Measurements from ENCODE around the gene XRCC4. TPM values are rescaled to one million over a fixed set of nuclear protein-coding genes. Genes with fewer than 3 reads are reported as not detected.

Gene XRCC4
- total and polyA plus RNA-seq, 4 donors: 2.3 to 4.9 (median 3.0) TPM

DNA sequence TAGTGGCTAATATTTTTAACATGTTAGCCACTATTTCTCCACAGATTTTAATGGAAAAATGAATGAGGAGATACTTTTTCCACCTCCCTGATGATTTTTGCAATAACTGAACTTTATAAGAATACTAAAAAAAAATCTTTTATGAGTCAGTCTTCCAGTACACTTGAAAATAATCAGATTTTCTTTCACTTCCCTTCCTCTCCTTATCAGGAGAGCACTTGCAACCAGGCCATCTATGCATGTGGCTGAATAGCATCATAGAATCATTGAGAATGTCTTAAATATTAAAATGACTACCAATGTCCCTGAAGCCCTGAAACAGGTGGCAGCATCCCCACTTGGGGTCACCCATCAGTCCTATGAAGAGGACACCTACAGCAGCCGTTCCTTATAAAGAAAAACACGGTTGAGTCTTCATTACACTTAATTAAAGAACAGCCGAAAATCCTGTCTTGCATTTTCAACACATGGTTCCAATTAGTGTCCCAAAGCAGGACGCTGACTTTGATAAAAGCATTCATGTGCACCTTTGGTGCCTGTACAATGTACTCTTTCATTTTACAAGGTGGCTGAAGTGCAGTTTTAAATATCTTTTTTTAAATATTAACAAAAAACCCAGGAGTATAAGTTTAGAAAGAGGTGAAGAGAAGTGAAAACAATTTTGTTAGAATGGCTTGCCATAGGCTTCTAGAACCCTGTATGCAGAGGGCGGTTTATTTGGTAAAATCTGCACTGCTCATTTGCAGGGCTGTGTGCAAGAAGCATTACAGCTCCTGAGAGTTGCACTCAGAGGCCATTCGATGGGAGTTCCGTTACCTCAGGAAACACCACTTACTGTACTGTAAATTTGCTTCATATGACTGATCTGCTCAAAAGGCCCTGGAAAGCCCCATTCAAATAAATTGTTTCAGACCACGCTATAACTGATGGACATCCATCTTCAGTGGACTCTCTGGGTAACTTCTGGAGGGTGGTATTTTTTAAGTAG is 287.3 kb downstream of the XRCC4 start:
- 85% methylated on average over 8 of the region's 8 CpGs for WGBS
- no peak overlapping the region for H3K27ac ChIP-seq (ENCODE audit: low read depth in 1 of 2, low read length in 2 of 2)
- H3K36me3 ChIP-seq (ENCODE audit: control insufficient read depth in 4 of 4, insufficient read depth in 3 of 4, low read depth in 1 of 4, low read length in 3 of 4): no peaks in the 10 kb centered on the region
- H3K9me3 ChIP-seq (ENCODE audit: control insufficient read depth in 4 of 4, low read length in 3 of 4): peaks cover 0 to 2% (median 0%) of the 10 kb centered on the region in 4 donors
- no peaks in the 10 kb centered on the region for H3K4me1 ChIP-seq (ENCODE audit: control insufficient read depth in 4 of 4, insufficient read depth in 4 of 4, low read length in 3 of 4)
- TF ChIP-seq, protein P1, sequence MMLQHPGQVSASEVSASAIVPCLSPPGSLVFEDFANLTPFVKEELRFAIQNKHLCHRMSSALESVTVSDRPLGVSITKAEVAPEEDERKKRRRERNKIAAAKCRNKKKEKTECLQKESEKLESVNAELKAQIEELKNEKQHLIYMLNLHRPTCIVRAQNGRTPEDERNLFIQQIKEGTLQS (IDR thresholded peaks at IDR 0.05): no peak
- no peaks in the 10 kb centered on the region for H3K27me3 ChIP-seq (ENCODE audit: control insufficient read depth in 4 of 4, insufficient read depth in 4 of 4, low read length in 3 of 4)
- H3K4me3 ChIP-seq (ENCODE audit: low read depth in 1 of 3, low read length in 3 of 3): no peak overlapping the region
- no peak for DNase-seq (ENCODE audit: low spot score)
- no peak overlapping the region for H3K9ac ChIP-seq (ENCODE audit: low read depth in 1 of 2, low read length in 2 of 2)

DNA sequence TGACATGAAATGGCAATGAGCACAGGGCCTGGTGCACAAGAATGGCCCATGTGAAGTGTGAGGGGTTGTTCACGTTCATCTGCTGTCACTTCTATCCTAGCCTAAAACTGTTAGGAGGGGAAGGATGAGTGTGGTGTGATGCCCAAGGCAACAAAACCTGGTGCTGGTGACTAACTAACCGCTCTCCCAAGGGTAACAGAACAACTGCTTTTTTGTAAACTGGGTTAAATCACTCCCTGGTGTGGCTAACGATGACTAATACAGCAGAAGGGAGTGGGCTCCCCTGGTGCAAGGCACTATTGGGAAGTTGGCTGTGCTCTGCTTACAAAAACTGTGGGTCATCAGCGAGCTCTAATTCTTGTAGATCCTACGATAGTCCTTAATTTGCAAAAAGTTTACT is 291.0 kb downstream of the XRCC4 start:
- Histone ChIP-seq H3K9me3 (ENCODE audit: control insufficient read depth in 4 of 4, low read length in 3 of 4) (no peaks in the 10 kb centered on the region), H3K4me3 (ENCODE audit: low read depth in 1 of 3, low read length in 3 of 3) (no peak overlapping the region), H3K36me3 (ENCODE audit: control insufficient read depth in 4 of 4, insufficient read depth in 3 of 4, low read depth in 1 of 4, low read length in 3 of 4) (no peaks in the 10 kb centered on the region), H3K27me3 (ENCODE audit: control insufficient read depth in 4 of 4, insufficient read depth in 4 of 4, low read length in 3 of 4) (peaks cover 0 to 3% (median 0%) of the 10 kb centered on the region in 4 donors), H3K9ac (ENCODE audit: low read depth in 1 of 2, low read length in 2 of 2) (no peak overlapping the region), H3K27ac (ENCODE audit: low read depth in 1 of 2, low read length in 2 of 2) (peak overlapping the region in 1 of 2 donors; percentile 56), H3K4me1 (ENCODE audit: control insufficient read depth in 4 of 4, insufficient read depth in 4 of 4, low read length in 3 of 4) (no peaks in the 10 kb centered on the region)
- no peak for DNase-seq (ENCODE audit: low spot score)
- WGBS: 76% methylated on average over 5 of the region's 5 CpGs
- TF ChIP-seq RAD21 (IDR thresholded peaks at IDR 0.05) (no peak), HNF4G (IDR thresholded peaks at IDR 0.05) (no peak), HNF4A (conservative IDR thresholded peaks at IDR 0.05) (no peak), NR2F2 (IDR thresholded peaks at IDR 0.05) (no peak), GABPA (IDR thresholded peaks at IDR 0.05 in 1 of 2, conservative IDR thresholded peaks at IDR 0.05 in 1 of 2) (no peak)
- TF ChIP-seq, protein P2, sequence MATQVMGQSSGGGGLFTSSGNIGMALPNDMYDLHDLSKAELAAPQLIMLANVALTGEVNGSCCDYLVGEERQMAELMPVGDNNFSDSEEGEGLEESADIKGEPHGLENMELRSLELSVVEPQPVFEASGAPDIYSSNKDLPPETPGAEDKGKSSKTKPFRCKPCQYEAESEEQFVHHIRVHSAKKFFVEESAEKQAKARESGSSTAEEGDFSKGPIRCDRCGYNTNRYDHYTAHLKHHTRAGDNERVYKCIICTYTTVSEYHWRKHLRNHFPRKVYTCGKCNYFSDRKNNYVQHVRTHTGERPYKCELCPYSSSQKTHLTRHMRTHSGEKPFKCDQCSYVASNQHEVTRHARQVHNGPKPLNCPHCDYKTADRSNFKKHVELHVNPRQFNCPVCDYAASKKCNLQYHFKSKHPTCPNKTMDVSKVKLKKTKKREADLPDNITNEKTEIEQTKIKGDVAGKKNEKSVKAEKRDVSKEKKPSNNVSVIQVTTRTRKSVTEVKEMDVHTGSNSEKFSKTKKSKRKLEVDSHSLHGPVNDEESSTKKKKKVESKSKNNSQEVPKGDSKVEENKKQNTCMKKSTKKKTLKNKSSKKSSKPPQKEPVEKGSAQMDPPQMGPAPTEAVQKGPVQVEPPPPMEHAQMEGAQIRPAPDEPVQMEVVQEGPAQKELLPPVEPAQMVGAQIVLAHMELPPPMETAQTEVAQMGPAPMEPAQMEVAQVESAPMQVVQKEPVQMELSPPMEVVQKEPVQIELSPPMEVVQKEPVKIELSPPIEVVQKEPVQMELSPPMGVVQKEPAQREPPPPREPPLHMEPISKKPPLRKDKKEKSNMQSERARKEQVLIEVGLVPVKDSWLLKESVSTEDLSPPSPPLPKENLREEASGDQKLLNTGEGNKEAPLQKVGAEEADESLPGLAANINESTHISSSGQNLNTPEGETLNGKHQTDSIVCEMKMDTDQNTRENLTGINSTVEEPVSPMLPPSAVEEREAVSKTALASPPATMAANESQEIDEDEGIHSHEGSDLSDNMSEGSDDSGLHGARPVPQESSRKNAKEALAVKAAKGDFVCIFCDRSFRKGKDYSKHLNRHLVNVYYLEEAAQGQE (IDR thresholded peaks at IDR 0.05): no peak
- TF ChIP-seq, protein P3, sequence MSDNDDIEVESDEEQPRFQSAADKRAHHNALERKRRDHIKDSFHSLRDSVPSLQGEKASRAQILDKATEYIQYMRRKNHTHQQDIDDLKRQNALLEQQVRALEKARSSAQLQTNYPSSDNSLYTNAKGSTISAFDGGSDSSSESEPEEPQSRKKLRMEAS (IDR thresholded peaks at IDR 0.05): no peak
- TF ChIP-seq, protein P1 (IDR thresholded peaks at IDR 0.05): no peak

DNA sequence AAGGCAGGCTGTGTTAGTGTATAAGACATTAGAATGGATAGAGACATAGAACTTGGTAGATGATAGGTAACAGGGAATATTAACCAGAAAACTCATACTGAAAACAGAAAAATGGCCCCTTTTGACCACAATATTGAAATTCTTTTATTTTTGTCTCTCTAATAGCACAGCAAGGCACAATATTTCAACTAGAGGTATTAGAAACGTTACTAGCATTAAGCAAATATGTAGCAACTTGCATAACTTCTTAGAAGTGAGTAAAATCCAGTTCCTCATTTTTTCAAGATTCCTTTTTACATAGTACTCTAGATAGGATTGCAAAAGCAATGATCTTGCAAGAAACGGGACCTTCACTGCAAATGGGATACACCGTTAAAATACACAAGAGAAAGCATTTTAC is 291.5 kb downstream of the XRCC4 start:
- WGBS: 64% methylated on average over 3 of the region's 3 CpGs
- DNase-seq (ENCODE audit: low spot score): no peak
- H3K36me3 ChIP-seq (ENCODE audit: control insufficient read depth in 4 of 4, insufficient read depth in 3 of 4, low read depth in 1 of 4, low read length in 3 of 4): no peaks in the 10 kb centered on the region
- peak overlapping the region; percentile 9 to 56 for H3K27ac ChIP-seq (ENCODE audit: low read depth in 1 of 2, low read length in 2 of 2)
- peaks cover 0 to 3% (median 0%) of the 10 kb centered on the region in 4 donors for H3K27me3 ChIP-seq (ENCODE audit: control insufficient read depth in 4 of 4, insufficient read depth in 4 of 4, low read length in 3 of 4)
- no peak overlapping the region for H3K9ac ChIP-seq (ENCODE audit: low read depth in 1 of 2, low read length in 2 of 2)
- H3K9me3 ChIP-seq (ENCODE audit: control insufficient read depth in 4 of 4, low read length in 3 of 4): no peaks in the 10 kb centered on the region
- H3K4me1 ChIP-seq (ENCODE audit: control insufficient read depth in 4 of 4, insufficient read depth in 4 of 4, low read length in 3 of 4): no peaks in the 10 kb centered on the region
- H3K4me3 ChIP-seq (ENCODE audit: low read depth in 1 of 3, low read length in 3 of 3): no peak overlapping the region
- TF ChIP-seq, protein P3 (IDR thresholded peaks at IDR 0.05): no peak
- TF ChIP-seq RAD21 (IDR thresholded peaks at IDR 0.05) (no peak), TAF1 (conservative IDR thresholded peaks at IDR 0.05) (no peak), RXRA (IDR thresholded peaks at IDR 0.05) (no peak), YY1 (IDR thresholded peaks at IDR 0.05) (no peak)
- TF ChIP-seq, protein P1 (IDR thresholded peaks at IDR 0.05): no peak
- TF ChIP-seq, protein P2 (IDR thresholded peaks at IDR 0.05): no peak
- TF ChIP-seq, protein P4, sequence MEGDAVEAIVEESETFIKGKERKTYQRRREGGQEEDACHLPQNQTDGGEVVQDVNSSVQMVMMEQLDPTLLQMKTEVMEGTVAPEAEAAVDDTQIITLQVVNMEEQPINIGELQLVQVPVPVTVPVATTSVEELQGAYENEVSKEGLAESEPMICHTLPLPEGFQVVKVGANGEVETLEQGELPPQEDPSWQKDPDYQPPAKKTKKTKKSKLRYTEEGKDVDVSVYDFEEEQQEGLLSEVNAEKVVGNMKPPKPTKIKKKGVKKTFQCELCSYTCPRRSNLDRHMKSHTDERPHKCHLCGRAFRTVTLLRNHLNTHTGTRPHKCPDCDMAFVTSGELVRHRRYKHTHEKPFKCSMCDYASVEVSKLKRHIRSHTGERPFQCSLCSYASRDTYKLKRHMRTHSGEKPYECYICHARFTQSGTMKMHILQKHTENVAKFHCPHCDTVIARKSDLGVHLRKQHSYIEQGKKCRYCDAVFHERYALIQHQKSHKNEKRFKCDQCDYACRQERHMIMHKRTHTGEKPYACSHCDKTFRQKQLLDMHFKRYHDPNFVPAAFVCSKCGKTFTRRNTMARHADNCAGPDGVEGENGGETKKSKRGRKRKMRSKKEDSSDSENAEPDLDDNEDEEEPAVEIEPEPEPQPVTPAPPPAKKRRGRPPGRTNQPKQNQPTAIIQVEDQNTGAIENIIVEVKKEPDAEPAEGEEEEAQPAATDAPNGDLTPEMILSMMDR (IDR thresholded peaks at IDR 0.05; ENCODE audit: low read depth, low read length, missing input control): no peak
